B cell (primary cell): ENCODE measurements around the gene TDRKH. TPM values are rescaled to one million over a fixed set of nuclear protein-coding genes. Genes with fewer than 3 reads are reported as not detected.

Experiments
- ATAC-seq: fragments of 200-7000 bp; cut with Tn5 transposase; one replicate; pipeline ENCODE4 v1.10.0; 2021; ENCODE audit warnings: low read depth, mild to moderate bottlenecking, moderate number of reproducible peaks, moderate library complexity
- CTCF ChIA-PET: fragments of 350-600 bp; sonication (Branson Sonifier 250); formaldehyde crosslinking; loops from one replicate; lab custom pipeline; 2021; ENCODE audit warnings: antibody characterized with exemption, inconsistent platforms; lab: Charles Lee
- POLR2A ChIA-PET: fragments of 350-600 bp; sonication (Branson Sonifier 250); formaldehyde crosslinking; loops from one replicate; lab custom pipeline; 2021; ENCODE audit warnings: antibody characterized with exemption; lab: Charles Lee
- DNase-seq: peaks from one replicate; pipeline ENCODE4 v3.0.0; 2013
- H2AFZ ChIP-seq: 2 replicates; pipeline ENCODE4 v1.6.1; 2012; ENCODE audit warnings: mild to moderate bottlenecking, low read depth, low read length; ENCODE audit not compliant: insufficient read depth, poor library complexity, severe bottlenecking
- H3K27ac ChIP-seq, 2 donors: 1 replicate in 1 of 2; 2 replicates in 1 of 2; pipeline ENCODE4 v1.5.1; 2012 to 2013; ENCODE audit warnings: low read length in 2 of 2, mild to moderate bottlenecking in 2 of 2, moderate library complexity in 1 of 2
- H3K27me3 ChIP-seq, 4 experiments: fragments of 200-600 bp in 1 of 4; sonication (generic) in 1 of 4; replicated peaks in 1 of 4; 1 replicate in 2 of 4; 2 replicates in 2 of 4; pipeline versions ENCODE4 v1.6.1 to v1.7.0; 2013 to 2016; ENCODE audit warnings: low read length in 3 of 4, mild to moderate bottlenecking in 2 of 4, mixed read lengths in 1 of 4, moderate library complexity in 1 of 4; ENCODE audit not compliant: insufficient read depth in 4 of 4, control insufficient read depth in 3 of 4; ENCODE audit errors: control extremely low read depth in 1 of 4
- H3K36me3 ChIP-seq, 2 experiments: replicated peaks in 1 of 2; 1 replicate in 1 of 2; 2 replicates in 1 of 2; pipeline versions ENCODE4 v1.6.1 to v1.7.1; 2013; ENCODE audit warnings: low read length in 1 of 2; ENCODE audit not compliant: insufficient read depth in 2 of 2, control insufficient read depth in 1 of 2; ENCODE audit errors: control extremely low read depth in 1 of 2, extremely low read depth in 1 of 2
- H3K4me1 ChIP-seq, 2 donors: fragments of 200-600 bp in 1 of 2; sonication (generic) in 1 of 2; 1 replicate in 1 of 2; 2 replicates in 1 of 2; pipeline versions ENCODE4 v1.5.1 to v1.6.1; 2013 to 2017; ENCODE audit warnings: low read length in 2 of 2; ENCODE audit not compliant: control insufficient read depth in 2 of 2, insufficient read depth in 2 of 2
- H3K4me2 ChIP-seq: replicated peaks from 2 replicates; pipeline ENCODE3; 2012; ENCODE audit warnings: mild to moderate bottlenecking, low read depth, low read length; ENCODE audit not compliant: poor library complexity, severe bottlenecking
- H3K4me3 ChIP-seq, 5 experiments: fragments of 200-600 bp in 1 of 5; sonication (generic) in 1 of 5; 1 replicate in 3 of 5; 2 replicates in 2 of 5; pipeline versions ENCODE4 v1.5.1 to v1.7.0; 2011 to 2016; ENCODE audit warnings: low read length in 4 of 5, mild to moderate bottlenecking in 4 of 5, low read depth in 2 of 5, control low read depth in 1 of 5, moderate library complexity in 1 of 5; ENCODE audit not compliant: insufficient read depth in 1 of 5; ENCODE audit errors: control extremely low read depth in 1 of 5, extremely low read depth in 1 of 5
- H3K79me2 ChIP-seq: fragments of 200-600 bp; sonication (generic); one replicate; pipeline ENCODE4 v1.6.0; 2016; ENCODE audit warnings: low read length; ENCODE audit not compliant: control insufficient read depth, insufficient read depth
- H3K9ac ChIP-seq: fragments of 200-600 bp; sonication (generic); 2 replicates; pipeline ENCODE4 v1.6.1; 2017; ENCODE audit warnings: mild to moderate bottlenecking, low read length, moderate library complexity
- H3K9me3 ChIP-seq, 3 donors: one replicate each; pipeline versions ENCODE4 v1.6.1 to v1.7.1; 2013; ENCODE audit warnings: low read length in 2 of 3; ENCODE audit not compliant: control insufficient read depth in 2 of 3, insufficient read depth in 1 of 3; ENCODE audit errors: control extremely low read depth in 1 of 3
- H4K20me1 ChIP-seq: 2 replicates; pipeline ENCODE4 v1.6.0; 2012; ENCODE audit warnings: mild to moderate bottlenecking, low read length; ENCODE audit not compliant: insufficient read depth, control insufficient read depth, poor library complexity, severe bottlenecking
- H3K27ac Mint-ChIP-seq: one replicate; pipeline ENCODE4 v1.8.0; 2021; ENCODE audit warnings: mixed read lengths
- H3K27me3 Mint-ChIP-seq: one replicate; pipeline ENCODE4 v1.8.0; 2021; ENCODE audit warnings: mixed read lengths
- H3K4me1 Mint-ChIP-seq: one replicate; pipeline ENCODE4 v1.8.0; 2021; ENCODE audit warnings: mixed read lengths
- H3K4me3 Mint-ChIP-seq: one replicate; pipeline ENCODE4 v1.8.0; 2021; ENCODE audit warnings: mixed read lengths
- H3K9me3 Mint-ChIP-seq: one replicate; pipeline ENCODE4 v1.8.0; 2022; ENCODE audit warnings: mixed read lengths; ENCODE audit not compliant: insufficient read depth
- EZH2 ChIP-seq: IDR thresholded peaks from 2 replicates; pipeline ENCODE4 v1.6.1; 2012; ENCODE audit warnings: borderline replicate concordance, low read depth, mild to moderate bottlenecking, moderate library complexity, low read length; ENCODE audit not compliant: insufficient read depth, poor library complexity, severe bottlenecking
- WGBS: methylation state at CpG from one replicate; pipeline ENCODE4 v1.1.5; 2013; ENCODE audit warnings: missing lambda C conversion rate; ENCODE audit not compliant: insufficient coverage; 5-methylcytosine and 5-hydroxymethylcytosine counted together
- intact Hi-C: fragments of 100-400 bp; cut with micrococcal nuclease; formaldehyde crosslinking; loops from one replicate; pipeline ENCODE4 v1.10.0; 2022
- polyA plus RNA-seq: library from polyadenylated mRNA; depleted of rRNA; stranded (reverse); fragments of >200 nt; gene quantifications from 2 replicates; pipeline ENCODE4 v1.2.3, GENCODE V29; 2012
- total RNA-seq, 2 donors: library from RNA; stranded (reverse); fragments of 120-200 nt in 1 of 2; gene quantifications; 1 replicate in 1 of 2; 2 replicates in 1 of 2; pipeline versions ENCODE4 v1.2.3 to v1.2.4, GENCODE V29; 2013 to 2022
- TF ChIP-seq, protein P1 (sequence below): fragments of 200-600 bp; IDR thresholded peaks from one replicate; pipeline ENCODE4 v1.8.0; 2022; ENCODE audit warnings: antibody characterized with exemption, mild to moderate bottlenecking

TDRKH gene
- total and polyA plus RNA-seq, 2 donors (not counting 1 experiment from before 2014, with no cell fraction given): 2.0 to 13.3 TPM

DNA sequence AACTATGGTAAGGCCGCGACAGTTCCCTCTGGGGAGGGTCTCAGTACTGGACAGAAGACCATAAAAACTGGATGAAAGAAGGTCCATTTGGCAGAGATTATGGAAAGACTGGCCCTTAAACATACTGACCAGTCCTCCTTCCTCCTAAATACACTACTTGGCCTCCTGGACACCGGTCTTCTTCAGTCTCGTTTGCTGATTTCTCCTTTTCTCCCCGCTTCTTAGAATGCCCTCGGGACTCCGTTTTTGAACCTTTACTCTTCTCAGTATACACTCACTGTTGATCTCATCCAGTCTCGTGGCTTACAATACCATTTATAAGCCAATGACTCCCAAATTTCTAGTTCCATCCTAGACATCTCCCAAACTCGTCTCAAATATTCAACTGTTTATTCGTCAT, 26.3 kb downstream of the TDRKH start:
- WGBS: 75% methylated on average over 8 of the region's 10 CpGs
- POLR2A ChIA-PET: interaction anchor here (0.8 to 2.0 kb wide), 3 partner anchors 26 to 1870 kb away, joined by 3 to 13 read pairs (median 4); partner anchors contain the start of gene TDRKH
- peaks cover 14 to 15% of the 10 kb centered on the region in 2 donors for H3K4me1 ChIP-seq
- Mint-ChIP-seq H3K9me3 (no peaks in the 10 kb centered on the region), H3K4me1 (peaks cover 21% of the 10 kb centered on the region), H3K4me3 (peak overlapping the region; percentile 88), H3K27ac (peak overlapping the region; percentile 87), H3K27me3 (no peaks in the 10 kb centered on the region)
- intact Hi-C loops: loop anchor here (1.0 to 2.0 kb wide), 2 partner anchors 26 to 43 kb away; partner anchors contain the start of genes RIIAD1 and TDRKH
- ATAC-seq (no peak), DNase-seq (no peak)
- H3K79me2 ChIP-seq: no peaks in the 10 kb centered on the region
- H2AFZ ChIP-seq: peak overlapping the region; percentile 87
- H3K4me2 ChIP-seq: peak overlapping the region; percentile 81
- peak overlapping the region; percentile 60 to 85 (median 81) for H3K4me3 ChIP-seq
- no peak for TF ChIP-seq EZH2
- TF ChIP-seq, protein P1, sequence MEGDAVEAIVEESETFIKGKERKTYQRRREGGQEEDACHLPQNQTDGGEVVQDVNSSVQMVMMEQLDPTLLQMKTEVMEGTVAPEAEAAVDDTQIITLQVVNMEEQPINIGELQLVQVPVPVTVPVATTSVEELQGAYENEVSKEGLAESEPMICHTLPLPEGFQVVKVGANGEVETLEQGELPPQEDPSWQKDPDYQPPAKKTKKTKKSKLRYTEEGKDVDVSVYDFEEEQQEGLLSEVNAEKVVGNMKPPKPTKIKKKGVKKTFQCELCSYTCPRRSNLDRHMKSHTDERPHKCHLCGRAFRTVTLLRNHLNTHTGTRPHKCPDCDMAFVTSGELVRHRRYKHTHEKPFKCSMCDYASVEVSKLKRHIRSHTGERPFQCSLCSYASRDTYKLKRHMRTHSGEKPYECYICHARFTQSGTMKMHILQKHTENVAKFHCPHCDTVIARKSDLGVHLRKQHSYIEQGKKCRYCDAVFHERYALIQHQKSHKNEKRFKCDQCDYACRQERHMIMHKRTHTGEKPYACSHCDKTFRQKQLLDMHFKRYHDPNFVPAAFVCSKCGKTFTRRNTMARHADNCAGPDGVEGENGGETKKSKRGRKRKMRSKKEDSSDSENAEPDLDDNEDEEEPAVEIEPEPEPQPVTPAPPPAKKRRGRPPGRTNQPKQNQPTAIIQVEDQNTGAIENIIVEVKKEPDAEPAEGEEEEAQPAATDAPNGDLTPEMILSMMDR: no peak
- CTCF ChIA-PET: interaction anchor here (0.6 to 2.3 kb wide), 5 partner anchors 26 to 238 kb away, joined by 3 to 11 read pairs (median 4); partner anchors contain the start of gene TDRKH
- H3K27me3 ChIP-seq: no peaks in the 10 kb centered on the region
- H3K9me3 ChIP-seq: no peaks in the 10 kb centered on the region
- peak overlapping the region; percentile 74 to 93 for H3K27ac ChIP-seq
- peaks cover 0 to 24% of the 10 kb centered on the region in 2 experiments for H3K36me3 ChIP-seq
- no peaks in the 10 kb centered on the region for H4K20me1 ChIP-seq
- peak overlapping the region; percentile 84 for H3K9ac ChIP-seq
